CD4-positive, alpha-beta T cell treated with Interleukin-4 for 4 hours (primary cell): ENCODE measurements around the gene POLR2E.
A peak's percentile ranks its signal among the peaks of the same experiment; 100 is the strongest.

ENCODE experiments used
- DNase-seq: peaks from one replicate; pipeline ENCODE4 v3.0.0-alpha.2; 2020

Gene POLR2E

DNA sequence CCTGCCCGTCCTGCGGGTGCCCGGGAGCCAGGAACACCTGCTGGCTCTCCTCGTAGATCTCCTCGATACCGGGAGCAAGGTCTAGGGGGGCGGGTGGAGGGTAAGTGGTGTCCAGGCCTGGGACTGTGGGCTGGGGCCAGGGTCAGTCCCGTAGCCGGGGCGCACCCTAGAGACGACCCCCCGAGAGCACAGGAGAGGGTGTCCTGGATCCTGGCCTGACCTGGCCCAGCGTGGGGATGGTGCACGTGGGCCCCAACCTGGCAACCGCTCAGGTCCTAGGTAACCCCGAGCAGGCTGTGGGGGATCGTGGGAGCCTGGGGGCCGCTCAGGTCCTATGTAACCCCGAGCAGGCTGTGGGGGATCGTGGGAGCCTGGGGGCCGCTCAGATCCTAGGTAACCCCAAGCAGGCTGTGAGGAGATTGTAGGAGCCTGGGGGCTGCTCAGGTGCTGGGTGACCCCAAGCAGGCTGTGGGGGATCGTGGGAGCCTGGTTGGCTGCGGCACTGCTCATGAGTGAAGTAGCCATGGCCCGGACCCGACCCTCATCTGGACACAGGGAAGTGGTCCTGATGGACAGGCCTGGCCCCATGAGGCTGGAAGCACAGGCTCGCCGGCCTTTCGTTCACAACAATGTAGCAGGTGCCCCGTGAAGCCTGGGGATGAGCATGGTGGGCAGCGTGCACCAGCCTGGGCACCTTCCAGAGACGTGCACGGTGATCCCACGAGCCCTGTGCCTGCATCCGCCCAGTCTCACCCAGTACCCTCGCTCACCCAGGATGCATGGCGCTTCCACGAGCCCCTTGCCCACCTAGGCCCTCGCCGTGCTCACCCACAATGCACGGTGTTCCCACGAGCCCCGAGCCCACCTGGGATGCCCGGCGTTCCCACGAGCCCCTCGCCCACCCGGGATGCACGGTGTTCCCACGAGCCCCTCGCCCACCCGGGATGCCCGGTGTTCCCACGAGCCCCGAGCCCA lies 14.8 kb upstream of the POLR2E start:
- DNase-seq, result no peak

DNA sequence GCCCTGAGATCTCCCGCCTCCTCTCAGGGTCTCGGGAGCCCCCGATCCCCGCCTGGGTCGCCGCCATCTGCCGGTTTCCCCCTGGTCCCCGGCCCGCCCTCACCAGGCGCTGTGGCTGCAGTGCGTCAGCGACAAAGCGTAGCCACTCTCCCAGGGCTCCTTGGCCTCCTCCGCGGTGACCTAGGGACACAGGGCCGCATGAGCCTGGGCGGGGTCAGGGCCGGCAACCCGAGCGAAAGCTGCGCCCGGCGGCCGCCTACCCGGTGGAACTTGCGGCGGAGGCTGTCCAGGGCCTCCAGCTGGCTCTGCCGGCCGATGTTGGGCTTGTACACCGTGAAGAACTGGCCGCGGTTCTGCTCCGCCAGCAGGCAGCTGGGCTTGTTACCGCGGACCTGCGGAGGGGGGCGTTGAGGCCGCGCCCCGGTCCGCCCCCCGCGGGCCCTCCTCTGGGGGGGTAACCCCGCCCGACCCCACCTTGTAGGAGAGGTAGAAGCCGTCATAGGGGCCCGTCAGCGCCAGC lies 13.9 kb upstream of the POLR2E start:
- DNase-seq, result no peak

DNA sequence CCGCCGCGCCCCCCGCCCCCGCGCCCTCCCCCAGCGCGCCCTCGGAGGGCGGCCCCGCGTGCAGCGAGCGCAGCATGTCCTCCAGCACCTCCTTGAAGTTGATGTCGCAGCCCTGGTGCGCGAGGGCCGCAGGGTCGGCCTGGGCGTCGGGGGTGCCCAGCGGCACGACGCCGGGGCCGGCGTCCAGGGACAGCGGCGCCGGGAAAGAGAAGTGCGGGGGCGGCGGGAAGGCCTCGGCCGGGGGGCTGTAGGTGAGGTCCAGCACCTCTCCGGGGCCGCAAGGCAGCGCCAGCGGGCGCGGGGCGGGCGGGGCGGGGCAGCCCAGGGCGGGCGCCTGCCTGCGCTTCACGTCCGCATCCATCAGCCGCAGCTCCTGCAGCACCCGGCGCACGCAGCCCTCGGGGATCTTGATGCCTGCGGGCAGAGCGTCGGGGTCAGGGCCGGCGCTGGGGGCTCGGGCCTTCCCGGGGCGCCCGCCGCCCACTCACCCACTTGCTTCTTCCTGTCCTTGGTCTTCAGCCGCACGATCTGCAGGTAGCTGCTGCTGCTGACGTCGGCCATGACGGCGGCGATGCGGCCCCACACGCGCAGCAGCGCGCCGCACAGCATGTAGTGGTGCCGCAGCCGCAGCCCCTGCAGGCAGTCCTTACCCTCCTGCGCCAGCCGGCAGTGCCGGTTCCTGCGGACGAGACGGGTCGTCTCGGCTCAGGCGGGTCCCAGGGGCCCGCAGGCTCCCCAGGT lies 13.3 kb upstream of the POLR2E start:
- no peak for DNase-seq

DNA sequence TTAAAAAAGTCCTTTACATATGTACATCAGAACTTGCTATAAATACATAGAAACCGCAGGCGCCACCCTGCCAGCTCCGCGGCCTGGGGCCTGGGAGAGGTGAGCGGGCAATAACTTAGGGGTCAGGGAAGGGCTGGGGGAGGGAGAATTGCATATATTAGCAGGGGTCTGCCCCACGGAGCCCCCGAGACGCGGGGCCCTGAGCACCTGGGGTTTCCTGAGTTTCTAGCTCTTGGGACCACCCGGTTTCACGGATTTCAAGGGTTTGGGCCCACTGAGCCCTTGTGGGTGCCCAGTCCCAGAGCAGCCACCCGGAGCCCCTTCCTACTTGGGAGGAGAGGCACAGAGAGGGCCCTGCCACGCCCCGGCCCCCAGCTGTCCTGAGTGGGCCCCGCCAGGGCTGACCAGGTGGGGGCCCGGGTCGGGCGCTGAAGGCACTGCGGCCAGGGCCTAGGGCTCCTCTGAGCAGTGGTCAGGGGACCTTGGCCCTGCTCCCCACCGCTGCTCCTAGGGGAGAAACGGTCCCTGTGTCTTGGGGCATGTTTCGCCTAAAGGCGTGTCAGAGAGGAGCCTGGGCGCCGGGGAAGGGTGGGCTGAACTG lies 12.6 kb upstream of the POLR2E start:
- DNase-seq, result no peak

DNA sequence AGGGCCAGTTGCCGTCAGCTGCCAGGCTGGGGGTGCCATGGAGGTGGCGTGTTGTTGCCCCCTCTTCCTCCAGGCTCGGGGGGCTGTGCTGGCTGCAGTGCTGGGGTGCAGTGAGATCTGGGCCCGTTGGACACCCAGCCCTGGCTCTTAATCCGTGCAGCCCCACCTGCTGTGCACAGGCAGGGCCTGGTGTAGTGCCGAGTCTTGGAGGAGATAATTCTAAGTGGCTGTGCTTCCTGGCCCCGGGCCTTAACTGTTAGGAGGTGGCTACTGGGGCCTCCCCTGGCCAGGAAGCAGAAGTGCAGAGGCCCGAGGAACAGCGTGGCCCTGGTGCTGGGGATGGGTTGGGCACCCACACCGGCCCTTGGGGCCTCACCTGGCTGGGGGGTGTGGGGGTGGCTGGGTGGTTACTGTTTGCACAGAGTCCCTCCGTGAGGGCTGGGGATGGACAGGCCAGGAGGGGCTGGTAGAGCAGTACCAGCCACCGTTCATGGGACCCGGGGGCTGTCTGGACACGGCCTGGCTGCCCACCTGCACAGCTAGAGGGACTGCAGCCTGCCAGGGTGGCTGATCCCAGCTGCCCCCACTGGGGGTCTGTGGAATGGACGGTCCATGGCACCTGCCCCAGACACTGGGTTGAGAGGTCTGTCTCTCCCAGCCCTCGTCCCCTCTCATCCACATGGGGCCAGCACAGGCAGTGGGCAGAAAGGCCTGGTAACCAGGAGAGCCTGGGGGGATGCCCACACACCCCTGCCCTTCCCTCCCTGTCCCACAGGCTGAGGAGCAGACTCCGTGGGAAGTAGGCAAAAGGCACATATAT lies 11.9 kb upstream of the POLR2E start:
- DNase-seq, result no peak

DNA sequence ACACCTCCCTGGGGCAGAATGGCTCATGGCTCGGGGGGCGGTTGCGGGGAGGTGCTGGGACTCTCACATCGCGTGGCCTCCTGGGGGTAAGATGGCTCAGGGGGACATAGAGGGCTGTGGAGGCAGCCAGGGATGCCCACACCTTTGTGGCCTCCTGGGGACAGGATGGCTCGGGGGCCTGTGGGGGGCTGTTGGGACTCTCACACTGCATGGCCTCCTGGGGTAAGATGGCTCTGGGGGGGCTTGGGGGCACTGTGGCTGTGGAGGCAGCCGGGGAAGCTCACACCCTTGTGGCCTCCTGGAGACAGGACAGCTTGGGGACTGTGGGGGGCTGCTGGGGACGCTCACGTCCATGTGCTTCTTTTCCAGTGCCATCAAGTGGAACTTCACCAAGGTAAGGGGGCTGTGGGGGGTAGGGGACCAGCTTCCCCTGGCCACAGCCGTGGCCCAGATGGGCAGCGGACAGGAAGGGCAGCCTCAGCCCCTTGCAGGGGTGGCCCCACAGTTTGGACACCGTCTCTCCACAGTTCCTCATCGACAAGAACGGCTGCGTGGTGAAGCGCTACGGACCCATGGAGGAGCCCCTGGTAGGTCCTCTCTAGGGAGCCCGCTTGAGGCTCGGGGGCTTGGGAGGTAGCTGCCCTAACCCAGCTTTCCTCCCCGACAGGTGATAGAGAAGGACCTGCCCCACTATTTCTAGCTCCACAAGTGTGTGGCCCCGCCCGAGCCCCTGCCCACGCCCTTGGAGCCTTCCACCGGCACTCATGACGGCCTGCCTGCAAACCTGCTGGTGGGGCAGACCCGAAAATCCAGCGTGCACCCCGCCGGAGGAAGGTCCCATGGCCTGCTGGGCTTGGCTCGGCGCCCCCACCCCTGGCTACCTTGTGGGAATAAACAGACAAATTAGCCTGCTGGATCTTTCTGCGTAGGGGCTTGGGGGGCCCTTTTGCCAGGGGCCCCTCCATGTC lies 11.0 kb upstream of the POLR2E start:
- no peak for DNase-seq

DNA sequence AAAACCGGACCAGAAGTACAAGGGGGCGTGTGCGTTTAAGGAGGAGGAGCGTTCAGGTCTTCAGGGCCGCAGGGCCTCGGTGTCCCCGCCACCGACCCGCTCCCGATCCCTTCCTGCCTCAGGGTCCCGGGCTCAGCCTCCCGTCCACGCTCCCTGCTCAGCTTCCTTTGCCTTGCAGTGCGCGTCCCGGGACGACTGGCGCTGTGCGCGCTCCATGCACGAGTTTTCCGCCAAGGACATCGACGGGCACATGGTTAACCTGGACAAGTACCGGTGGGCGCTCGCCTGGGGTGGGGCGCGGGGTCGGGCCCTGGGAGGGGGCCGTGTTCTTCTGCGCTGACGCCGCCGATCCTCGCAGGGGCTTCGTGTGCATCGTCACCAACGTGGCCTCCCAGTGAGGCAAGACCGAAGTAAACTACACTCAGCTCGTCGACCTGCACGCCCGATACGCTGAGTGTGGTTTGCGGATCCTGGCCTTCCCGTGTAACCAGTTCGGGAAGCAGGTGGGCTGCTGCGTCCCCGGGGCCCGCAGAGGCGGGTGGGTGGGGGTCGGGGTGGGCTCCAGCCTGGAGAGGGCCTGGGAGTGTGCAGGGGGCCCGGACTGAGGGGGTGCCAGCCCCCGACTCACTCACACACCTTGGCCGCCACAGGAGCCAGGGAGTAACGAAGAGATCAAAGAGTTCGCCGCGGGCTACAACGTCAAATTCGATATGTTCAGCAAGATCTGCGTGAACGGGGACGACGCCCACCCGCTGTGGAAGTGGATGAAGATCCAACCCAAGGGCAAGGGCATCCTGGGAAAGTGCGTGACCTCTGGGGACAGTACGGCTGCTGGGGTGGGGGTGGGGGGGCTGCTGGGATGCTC lies 10.1 kb upstream of the POLR2E start:
- DNase-seq, result no peak

DNA sequence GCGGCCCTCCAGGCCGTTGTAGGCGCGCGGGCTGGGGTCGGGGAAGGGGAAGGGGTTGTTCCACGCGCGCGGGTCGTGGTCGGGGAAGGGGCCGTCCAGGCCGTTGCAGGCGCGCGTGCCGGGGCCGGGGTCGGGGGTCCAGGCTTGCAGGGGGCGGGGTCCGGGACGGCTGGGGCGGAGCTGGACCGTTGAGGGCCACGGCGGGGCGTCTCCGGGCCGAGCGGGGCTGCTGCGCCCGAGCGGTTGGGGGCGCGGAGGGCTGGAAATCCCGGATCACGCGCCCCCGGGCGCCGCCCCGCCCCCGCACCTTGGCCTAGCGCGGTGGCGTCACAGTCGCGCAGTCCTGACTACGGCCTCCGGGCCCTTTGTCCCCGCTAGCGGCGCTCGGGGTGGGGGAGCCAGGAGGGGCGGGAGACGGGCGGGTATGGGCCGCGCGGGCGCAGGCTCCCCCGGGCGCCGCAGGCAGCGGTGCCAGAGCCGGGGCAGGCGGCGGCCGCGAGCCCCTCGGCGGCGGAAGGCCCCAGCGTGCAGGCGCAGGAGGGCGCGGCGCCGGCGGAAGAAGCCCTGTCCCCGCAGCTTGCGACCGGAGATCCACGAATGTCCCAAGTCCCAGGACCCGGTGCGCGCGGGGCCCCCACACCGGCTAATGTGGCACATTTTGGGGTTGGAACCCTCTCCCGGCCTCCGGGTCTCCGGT lies 9.3 kb upstream of the POLR2E start:
- peak; percentile 57 for DNase-seq

DNA sequence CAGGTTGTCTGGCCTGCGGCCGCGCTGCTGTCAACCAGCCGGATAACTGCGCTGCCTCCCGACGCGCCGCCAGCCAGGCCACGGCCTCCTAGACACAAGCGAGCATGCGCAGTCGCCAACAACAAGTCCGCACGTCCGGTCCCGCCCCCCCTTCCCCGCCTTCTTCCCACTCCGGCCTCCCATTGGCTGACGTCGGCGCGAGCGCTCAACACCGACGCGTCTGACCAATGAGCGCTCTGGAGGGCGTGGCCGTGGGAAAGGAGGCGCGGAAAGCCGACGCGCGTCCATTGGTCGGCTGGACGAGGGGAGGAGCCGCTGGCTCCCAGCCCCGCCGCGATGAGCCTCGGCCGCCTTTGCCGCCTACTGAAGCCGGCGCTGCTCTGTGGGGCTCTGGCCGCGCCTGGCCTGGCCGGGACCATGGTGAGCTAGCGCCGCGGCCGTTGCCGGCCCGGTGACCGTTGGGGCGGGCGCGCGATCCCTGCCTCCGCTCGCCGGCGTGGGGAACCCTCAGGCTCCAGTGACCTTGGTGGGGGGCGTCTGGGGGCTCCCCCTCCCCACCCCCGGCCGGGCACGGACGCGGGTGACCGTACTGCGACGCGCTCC lies 8.6 kb upstream of the POLR2E start, which contains the start of gene GPX4:
GPX4 (plus strand) TSS at position 287 of the 603 bp plus-strand sequence; CDS start at position 337, 50 bp downstream.
- peak; percentile 98 for DNase-seq

DNA sequence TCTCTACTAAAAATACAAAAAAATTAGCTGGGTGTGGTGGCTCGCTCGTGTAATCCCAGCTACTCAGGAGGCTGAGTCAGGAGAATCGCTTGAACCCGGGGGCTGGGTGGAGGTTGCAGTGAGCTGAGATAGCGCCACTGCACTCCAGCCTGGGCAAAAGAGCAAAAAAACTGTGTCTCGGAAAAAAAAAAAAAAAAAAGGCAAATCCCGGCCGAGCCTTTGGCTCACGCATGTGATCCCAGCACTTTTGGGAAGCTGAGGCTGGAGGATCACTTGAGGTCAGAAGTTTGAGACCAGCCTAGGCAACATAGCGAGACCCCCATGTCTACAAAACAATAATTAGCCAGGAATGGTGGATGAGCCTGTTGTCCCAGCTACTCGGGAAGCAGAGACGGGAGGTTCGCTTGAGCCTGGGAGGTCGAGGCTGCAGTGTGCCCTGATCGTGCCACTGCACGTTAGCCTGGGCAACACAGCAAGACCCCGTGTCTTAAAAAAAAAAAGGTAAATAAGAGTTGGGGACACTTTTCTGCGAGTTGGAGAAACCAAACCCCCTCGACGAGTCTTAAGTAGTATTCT lies 8.0 kb upstream of the POLR2E start:
- no peak for DNase-seq

DNA sequence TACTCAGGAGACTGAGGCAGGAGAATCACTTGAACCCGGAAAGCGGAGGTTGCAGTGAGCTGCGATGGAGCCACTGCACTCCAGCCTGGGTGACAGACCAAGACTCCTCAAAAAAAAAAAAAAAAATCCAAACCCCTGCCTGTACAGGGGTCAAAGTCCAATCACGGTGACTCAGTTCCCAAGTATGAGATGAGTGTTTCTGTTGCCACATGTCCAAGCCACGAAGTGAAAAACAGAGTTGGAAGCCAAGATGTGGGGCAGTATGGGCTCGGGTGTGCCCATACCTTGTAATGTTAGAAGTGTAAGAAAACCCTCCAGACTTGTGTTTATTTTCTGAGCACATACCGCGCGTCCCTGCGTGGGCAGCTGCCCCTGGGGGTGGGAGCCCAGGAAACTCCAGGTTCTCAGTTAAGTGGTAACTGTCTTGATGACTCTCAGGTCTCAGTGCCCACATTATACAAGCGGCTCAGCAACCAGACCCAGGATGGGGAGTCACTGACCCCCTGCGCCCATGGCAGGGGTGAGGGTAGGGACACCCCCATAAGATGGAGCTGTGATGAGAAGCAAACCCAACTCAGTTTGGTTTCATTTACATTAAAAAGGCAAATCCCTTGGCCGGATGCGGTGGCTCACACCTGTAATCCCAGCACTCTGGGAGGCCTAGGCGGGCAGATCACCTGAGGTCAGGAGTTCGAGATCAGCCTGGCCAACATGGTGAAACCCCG lies 7.4 kb upstream of the POLR2E start:
- peak; percentile 87 for DNase-seq

DNA sequence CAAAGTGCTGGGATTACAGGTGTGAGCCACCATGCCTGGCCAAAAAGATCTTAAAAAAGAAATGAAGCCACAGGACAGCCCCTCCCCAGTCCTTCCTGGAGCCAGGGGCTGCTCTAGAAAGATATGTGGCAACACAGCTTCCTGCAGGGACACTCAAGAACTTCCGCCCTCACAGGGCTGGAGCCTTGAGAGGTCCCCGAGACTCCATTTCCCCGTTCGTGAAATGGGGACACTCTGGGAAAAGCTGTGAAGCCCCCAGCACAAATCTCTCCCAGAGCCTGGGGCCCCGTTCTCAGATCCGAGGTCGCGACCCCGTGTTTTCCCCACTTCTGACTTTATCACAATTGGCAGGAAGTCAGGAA lies 6.1 kb upstream of the POLR2E start:
- no peak for DNase-seq

DNA sequence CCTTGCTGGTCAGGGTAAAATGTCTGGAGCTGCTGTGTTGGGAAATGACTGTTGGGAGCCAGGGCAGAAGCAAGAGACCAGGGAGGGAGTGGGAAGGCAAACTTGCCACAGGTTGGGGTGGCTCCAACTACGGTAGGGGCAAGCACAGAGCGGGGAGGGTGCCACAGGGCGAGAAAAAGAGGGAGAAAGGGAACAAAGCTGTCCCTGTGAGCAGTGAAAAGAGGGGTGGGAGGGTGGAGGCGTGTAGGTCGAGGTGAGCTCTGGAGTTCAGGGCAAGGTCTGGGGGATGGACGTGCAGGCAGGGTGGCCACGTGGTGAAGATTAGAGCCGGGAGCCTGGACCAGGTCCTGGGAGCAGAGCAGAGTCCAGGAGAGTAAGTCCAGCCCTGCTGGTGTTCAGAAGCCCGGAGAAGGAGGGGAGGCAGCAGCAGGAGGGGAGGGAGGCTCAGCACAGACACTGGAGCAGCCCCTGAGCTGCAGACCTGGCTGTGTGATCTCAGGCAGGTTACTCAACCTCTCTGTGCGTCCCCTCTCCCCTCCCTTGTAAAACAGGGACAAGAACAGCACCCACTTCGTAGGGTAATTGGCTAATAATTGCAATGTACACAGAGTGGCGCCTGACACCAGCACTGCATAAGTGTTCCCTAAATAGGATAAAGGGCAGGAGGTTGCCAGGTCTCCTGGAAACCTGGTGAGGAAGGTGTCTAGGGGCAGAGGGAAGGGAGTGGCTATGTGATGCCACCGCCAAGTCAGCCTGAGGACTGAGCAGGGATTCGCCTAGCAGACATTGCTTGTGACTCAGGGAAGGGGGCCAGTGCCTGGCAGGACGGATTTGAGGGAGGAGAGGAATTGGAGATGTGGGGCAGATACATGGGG lies 3.2 kb upstream of the POLR2E start:
- no peak for DNase-seq

DNA sequence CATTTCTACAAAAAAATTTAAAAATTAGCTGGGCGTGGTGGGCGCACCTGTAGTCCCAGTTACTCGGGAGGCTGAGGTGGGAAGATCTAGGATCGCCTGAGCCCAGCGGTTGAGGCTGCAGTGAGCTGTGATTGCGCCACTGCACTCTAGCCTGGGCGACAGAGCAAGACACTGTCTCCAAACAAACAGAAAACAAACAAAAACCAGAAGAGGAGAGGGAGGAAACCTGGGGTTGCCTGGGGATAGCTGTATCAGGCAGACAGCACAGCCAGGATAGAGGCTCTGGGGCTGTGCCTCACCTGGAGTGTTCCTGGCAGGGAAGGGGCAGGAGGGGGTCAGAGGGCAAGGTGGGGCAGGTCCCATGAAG lies 2.6 kb upstream of the POLR2E start:
- DNase-seq, result no peak

DNA sequence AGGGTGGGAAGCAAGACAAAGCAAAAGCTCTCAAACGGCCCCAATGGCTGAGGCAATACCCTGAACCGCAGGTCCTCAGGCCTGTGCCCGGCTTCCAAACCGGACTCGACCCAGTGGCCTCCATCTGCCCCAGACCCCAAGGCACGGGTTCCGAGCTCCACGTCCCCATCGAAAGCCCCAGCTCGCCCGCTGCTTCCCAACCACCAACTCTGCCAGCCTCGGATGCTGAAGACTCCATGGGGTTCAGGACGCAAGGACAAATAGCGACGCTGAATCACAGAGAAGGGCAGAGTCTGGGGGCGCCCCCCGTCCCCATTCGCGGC lies 559 bp downstream of the POLR2E start:
- DNase-seq, result no peak

DNA sequence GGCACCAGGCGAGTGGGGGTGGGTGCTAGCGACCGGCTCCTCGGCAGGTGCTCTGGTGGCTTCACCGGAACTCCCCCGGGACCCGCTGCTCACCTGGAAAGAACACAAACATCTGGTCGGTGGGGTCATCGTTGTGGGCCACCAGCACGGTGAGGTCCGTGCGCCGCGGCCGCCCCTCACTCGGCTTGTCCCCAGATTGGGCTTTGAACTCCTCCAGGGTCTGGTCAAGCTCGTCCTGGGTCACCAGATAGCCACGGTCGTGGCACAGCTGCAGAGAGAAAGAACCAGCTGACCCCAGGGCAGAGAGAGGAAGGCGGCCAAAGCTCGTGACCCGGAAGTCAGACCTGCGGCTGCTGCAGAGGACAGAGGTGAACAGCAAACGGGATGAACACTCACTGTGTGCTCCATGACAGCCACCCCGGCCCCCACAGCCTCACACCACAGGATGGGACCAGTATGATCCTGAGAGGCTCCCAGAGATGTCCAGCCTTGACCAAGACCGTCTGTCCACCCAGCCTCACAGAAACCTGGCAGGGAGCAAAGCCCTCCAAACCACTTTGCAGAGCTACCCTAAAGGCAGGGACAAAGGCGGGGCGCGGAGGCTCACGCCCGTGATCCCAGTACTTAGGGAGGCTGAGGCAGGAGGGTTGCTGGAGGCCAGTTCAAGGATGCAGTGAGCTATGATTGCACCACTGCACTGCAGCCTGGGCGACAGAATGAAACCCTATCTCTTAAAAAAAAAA lies 1.2 kb downstream of the POLR2E start:
- DNase-seq, result no peak

DNA sequence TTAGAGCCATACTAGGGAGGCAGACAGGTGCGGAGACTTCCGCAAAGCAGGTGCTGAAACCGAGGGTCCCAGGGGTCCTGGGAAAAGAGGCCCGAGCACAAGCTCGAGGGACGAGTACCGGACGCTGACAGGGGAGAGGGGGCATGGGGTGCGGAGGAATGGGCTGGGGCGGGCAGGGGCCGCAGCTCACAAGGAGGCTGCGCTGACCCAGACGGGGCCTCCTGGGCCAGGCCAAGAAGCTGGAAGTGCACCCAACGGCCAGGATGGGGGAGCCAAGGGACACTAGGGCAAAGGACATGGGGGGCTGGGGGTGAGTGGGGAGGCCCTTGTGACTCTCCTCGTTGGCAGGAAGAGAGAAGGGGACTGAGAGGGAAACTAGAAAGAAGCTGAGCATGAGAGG lies 1.8 kb downstream of the POLR2E start:
- DNase-seq, result no peak
